Astrocyte of the cerebellum (primary cell): ENCODE data around the gene TRPV3.

ENCODE experiments used
- DNase-seq: peaks from one replicate; pipeline ENCODE4 v3.0.0-alpha.2; 2011; ENCODE audit warnings: low read depth
- H3K4me3 ChIP-seq: 2 replicates; pipeline ENCODE4 v1.5.1; 2011; ENCODE audit warnings: mild to moderate bottlenecking, low read depth, low read length, moderate library complexity
- CTCF ChIP-seq: IDR thresholded peaks from 2 replicates; pipeline ENCODE4 v1.5.1; 2012; ENCODE audit warnings: low read length, low read depth, moderate library complexity, mild to moderate bottlenecking; ENCODE audit errors: missing control alignments
- in situ Hi-C: cut with HindIII; loops from 2 replicates; pipeline ENCODE4 v1.10.0; 2017; ENCODE audit warnings: low sequenced_read_pairs

The TRPV3 gene

GRCh38 chr17:3543453-3543852, 14.2 kb downstream of the TRPV3 start:
- in situ Hi-C loops: no loop called here
- no peak for DNase-seq
- H3K4me3 ChIP-seq: no peak overlapping the region
- TF ChIP-seq CTCF: no peak

- no peak for TF ChIP-seq CTCF
- H3K4me3 ChIP-seq: no peak overlapping the region
- no peak for DNase-seq
- in situ Hi-C loops: no loop called here
Measured at GRCh38 chr17:3542410-3543088, 15.1 kb downstream of the TRPV3 start.

GRCh38 chr17:3539881-3540540, 17.6 kb downstream of the TRPV3 start:
- in situ Hi-C loops: loop anchor here (10.0 kb wide), 1 partner anchor 95 kb away; the partner anchor contains the start of genes CTNS and SHPK

GRCh38 chr17:3536716-3537115, 20.9 kb downstream of the TRPV3 start:
- no peak for DNase-seq
- no peak overlapping the region for H3K4me3 ChIP-seq
- in situ Hi-C loops: loop anchor here (10.0 kb wide), 1 partner anchor 98 kb away; the partner anchor contains the start of genes CTNS and SHPK
- TF ChIP-seq CTCF: no peak

More at GRCh38 chr17:3539881-3540540, 17.6 kb downstream of the TRPV3 start:
- no peak for TF ChIP-seq CTCF
- no peak for DNase-seq
- no peak overlapping the region for H3K4me3 ChIP-seq

- TF ChIP-seq CTCF: peak; percentile 75
- H3K4me3 ChIP-seq: peak overlapping the region; percentile 43
- in situ Hi-C loops: loop anchor here (10.0 kb wide), 1 partner anchor 99 kb away; the partner anchor contains the start of genes CTNS and SHPK
- peak; percentile 19 for DNase-seq
Measured at GRCh38 chr17:3535253-3535995, 22.2 kb downstream of the TRPV3 start.

- in situ Hi-C loops: loop anchor here (10.0 kb wide), 1 partner anchor 100 kb away; the partner anchor contains the start of genes CTNS and SHPK
- H3K4me3 ChIP-seq: no peak overlapping the region
- no peak for TF ChIP-seq CTCF
- DNase-seq: no peak
Measured at GRCh38 chr17:3534881-3535252, 22.7 kb downstream of the TRPV3 start.
